ENCODE results near the gene INCA1.

GRCh38 chr17:4942760-4943508 lies 54.4 kb downstream of the INCA1 start:
- TF ChIP-seq, protein P1, sequence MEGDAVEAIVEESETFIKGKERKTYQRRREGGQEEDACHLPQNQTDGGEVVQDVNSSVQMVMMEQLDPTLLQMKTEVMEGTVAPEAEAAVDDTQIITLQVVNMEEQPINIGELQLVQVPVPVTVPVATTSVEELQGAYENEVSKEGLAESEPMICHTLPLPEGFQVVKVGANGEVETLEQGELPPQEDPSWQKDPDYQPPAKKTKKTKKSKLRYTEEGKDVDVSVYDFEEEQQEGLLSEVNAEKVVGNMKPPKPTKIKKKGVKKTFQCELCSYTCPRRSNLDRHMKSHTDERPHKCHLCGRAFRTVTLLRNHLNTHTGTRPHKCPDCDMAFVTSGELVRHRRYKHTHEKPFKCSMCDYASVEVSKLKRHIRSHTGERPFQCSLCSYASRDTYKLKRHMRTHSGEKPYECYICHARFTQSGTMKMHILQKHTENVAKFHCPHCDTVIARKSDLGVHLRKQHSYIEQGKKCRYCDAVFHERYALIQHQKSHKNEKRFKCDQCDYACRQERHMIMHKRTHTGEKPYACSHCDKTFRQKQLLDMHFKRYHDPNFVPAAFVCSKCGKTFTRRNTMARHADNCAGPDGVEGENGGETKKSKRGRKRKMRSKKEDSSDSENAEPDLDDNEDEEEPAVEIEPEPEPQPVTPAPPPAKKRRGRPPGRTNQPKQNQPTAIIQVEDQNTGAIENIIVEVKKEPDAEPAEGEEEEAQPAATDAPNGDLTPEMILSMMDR (IDR thresholded peaks at IDR 0.05), result no peak
- no peak for TF ChIP-seq ZFX (IDR thresholded peaks at IDR 0.05; ENCODE audit: borderline replicate concordance)

All from 22Rv1 (cell line).